WTC11 (cell line): ENCODE results near the gene SAP30BP. TPM values are rescaled to one million over a fixed set of nuclear protein-coding genes. Genes with fewer than 3 reads are reported as not detected.

Source experiments
- ATAC-seq: fragments of 200-7000 bp; cut with Tn5 transposase; 2 replicates; pipeline ENCODE4 v1.10.0; 2021; ENCODE audit warnings: mild to moderate bottlenecking, moderate library complexity
- CTCF ChIA-PET: fragments of 300-600 bp; sonication (Branson Sonifier 250); formaldehyde crosslinking; loops from one replicate; lab custom pipeline; 2021; ENCODE audit warnings: antibody characterized with exemption; lab: Charles Lee
- POLR2A ChIA-PET: fragments of 350-600 bp; sonication (Branson Sonifier 250); formaldehyde crosslinking; loops from one replicate; lab custom pipeline; 2021; ENCODE audit warnings: antibody characterized with exemption; lab: Charles Lee
- DNase-seq: peaks from one replicate; pipeline ENCODE4 v3.0.0; 2021; ENCODE audit warnings: low spot score
- H3K27ac Mint-ChIP-seq: 2 replicates; pipeline ENCODE4 v1.8.0; 2021; ENCODE audit warnings: mixed read lengths
- H3K27me3 Mint-ChIP-seq: 2 replicates; pipeline ENCODE4 v1.8.0; 2021; ENCODE audit warnings: low read depth, mild to moderate bottlenecking, moderate library complexity, mixed read lengths
- H3K36me3 Mint-ChIP-seq: 2 replicates; pipeline ENCODE4 v1.8.0; 2021; ENCODE audit warnings: mixed read lengths
- H3K4me1 Mint-ChIP-seq: 2 replicates; pipeline ENCODE4 v1.8.0; 2022; ENCODE audit warnings: mixed read lengths
- H3K4me3 Mint-ChIP-seq: 2 replicates; pipeline ENCODE4 v1.8.0; 2021; ENCODE audit warnings: mild to moderate bottlenecking, moderate library complexity, mixed read lengths
- H3K9me3 Mint-ChIP-seq: 2 replicates; pipeline ENCODE4 v1.8.0; 2021; ENCODE audit warnings: mixed read lengths
- ATF2 ChIP-seq: sonication (generic); formaldehyde crosslinking; IDR thresholded peaks from 2 replicates; pipeline ENCODE4 v1.8.1; 2022; ENCODE audit warnings: low read depth, missing genetic modification reagents, borderline replicate concordance
- E2F1 ChIP-seq: sonication (generic); formaldehyde crosslinking; IDR thresholded peaks from 2 replicates; pipeline ENCODE4 v1.8.0; 2022; ENCODE audit warnings: mild to moderate bottlenecking, missing genetic modification reagents
- ESRRA ChIP-seq: sonication (generic); formaldehyde crosslinking; IDR thresholded peaks from 2 replicates; pipeline ENCODE4 v1.8.1; 2022; ENCODE audit warnings: mild to moderate bottlenecking, missing genetic modification reagents, borderline replicate concordance
- GTF2I ChIP-seq: fragments of 250-450 bp; sonication (Bioruptor Pico); conservative IDR thresholded peaks from 2 replicates; pipeline ENCODE4 v1.4.0; 2021; ENCODE audit warnings: mild to moderate bottlenecking
- HMGXB4 ChIP-seq: sonication (generic); formaldehyde crosslinking; IDR thresholded peaks from 2 replicates; pipeline ENCODE4 v1.8.1; 2023; ENCODE audit warnings: mild to moderate bottlenecking, moderate library complexity, missing genetic modification reagents
- IRF2 ChIP-seq: sonication (generic); formaldehyde crosslinking; IDR thresholded peaks from 2 replicates; pipeline ENCODE4 v1.8.0; 2022; ENCODE audit warnings: low read depth, missing genetic modification reagents, borderline replicate concordance
- NFATC4 ChIP-seq: fragments of 250-450 bp; sonication (Bioruptor Pico); IDR thresholded peaks from 2 replicates; pipeline ENCODE4 v1.9.0; 2021; ENCODE audit warnings: mild to moderate bottlenecking
- TP53 ChIP-seq: sonication (generic); formaldehyde crosslinking; IDR thresholded peaks from 2 replicates; pipeline ENCODE4 v1.8.1; 2023; ENCODE audit warnings: mild to moderate bottlenecking, missing genetic modification reagents
- USF2 ChIP-seq: sonication (generic); formaldehyde crosslinking; IDR thresholded peaks from 2 replicates; pipeline ENCODE4 v1.8.1; 2023; ENCODE audit warnings: mild to moderate bottlenecking, missing genetic modification reagents, moderate library complexity
- ZBTB21 ChIP-seq: sonication (generic); formaldehyde crosslinking; IDR thresholded peaks from 2 replicates; pipeline ENCODE4 v1.8.1; 2023; ENCODE audit warnings: mild to moderate bottlenecking, missing genetic modification reagents, borderline replicate concordance
- ZNF317 ChIP-seq: sonication (generic); formaldehyde crosslinking; IDR thresholded peaks from 2 replicates; pipeline ENCODE4 v1.8.1; 2023; ENCODE audit warnings: low read depth, mild to moderate bottlenecking, moderate library complexity, missing genetic modification reagents, borderline replicate concordance
- total RNA-seq: library from RNA; stranded (reverse); gene quantifications from 3 replicates; pipeline ENCODE4 v1.2.3, GENCODE V29; 2021
- TF ChIP-seq, protein P1 (sequence below): sonication (generic); formaldehyde crosslinking; IDR thresholded peaks from 2 replicates; pipeline ENCODE4 v1.8.1; 2023; ENCODE audit warnings: mild to moderate bottlenecking, missing genetic modification reagents, borderline replicate concordance

The SAP30BP gene
- total RNA-seq, 1 experiment from 2014 or later, result 86.8 TPM

DNA sequence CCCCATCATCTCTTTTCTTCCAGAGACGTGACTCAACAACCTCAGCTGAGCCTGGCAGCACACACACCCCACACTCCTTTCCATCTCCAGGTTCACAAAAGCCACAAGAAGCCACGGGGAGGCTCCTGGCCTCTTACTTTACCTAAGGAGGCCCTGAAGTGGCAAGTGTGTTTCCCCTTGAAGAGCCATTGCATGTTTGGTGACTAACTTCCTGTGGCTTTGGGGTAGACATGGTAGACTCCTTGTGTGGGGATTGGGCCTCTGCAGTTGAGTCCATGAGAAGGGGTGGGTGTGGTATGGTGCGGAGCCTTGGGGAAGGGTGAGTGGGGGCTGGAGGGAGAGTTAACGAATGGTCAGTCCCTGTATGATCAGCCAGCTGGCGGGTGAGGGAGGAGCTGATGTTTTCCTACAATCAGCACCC, 24.2 kb downstream of the SAP30BP start:
- no peaks in the 10 kb centered on the region for H3K9me3 Mint-ChIP-seq
- ChIA-PET POLR2A (no interaction called here), CTCF (interaction anchor here (2.1 to 5.5 kb wide), 3 partner anchors 19 to 58 kb away, joined by 4 to 28 read pairs (median 25); partner anchors contain the start of gene SMIM5)
- ATAC-seq, result no peak
- H3K4me1 Mint-ChIP-seq, result peaks cover 16% of the 10 kb centered on the region
- no peak for DNase-seq
- no peak overlapping the region for H3K4me3 Mint-ChIP-seq
- peaks cover 9% of the 10 kb centered on the region; the same call in 1 of the 2 replicates for H3K36me3 Mint-ChIP-seq
- TF ChIP-seq ATF2 (CRISPR knock-in tag) (no peak), ZBTB21 (CRISPR knock-in tag) (no peak), ESRRA (no peak), TP53 (no peak), IRF2 (CRISPR knock-in tag) (no peak), ZNF317 (CRISPR knock-in tag) (no peak), HMGXB4 (CRISPR knock-in tag) (no peak), USF2 (CRISPR knock-in tag) (no peak), E2F1 (no peak), GTF2I (CRISPR knock-in tag) (no peak)
- TF ChIP-seq, protein P1, sequence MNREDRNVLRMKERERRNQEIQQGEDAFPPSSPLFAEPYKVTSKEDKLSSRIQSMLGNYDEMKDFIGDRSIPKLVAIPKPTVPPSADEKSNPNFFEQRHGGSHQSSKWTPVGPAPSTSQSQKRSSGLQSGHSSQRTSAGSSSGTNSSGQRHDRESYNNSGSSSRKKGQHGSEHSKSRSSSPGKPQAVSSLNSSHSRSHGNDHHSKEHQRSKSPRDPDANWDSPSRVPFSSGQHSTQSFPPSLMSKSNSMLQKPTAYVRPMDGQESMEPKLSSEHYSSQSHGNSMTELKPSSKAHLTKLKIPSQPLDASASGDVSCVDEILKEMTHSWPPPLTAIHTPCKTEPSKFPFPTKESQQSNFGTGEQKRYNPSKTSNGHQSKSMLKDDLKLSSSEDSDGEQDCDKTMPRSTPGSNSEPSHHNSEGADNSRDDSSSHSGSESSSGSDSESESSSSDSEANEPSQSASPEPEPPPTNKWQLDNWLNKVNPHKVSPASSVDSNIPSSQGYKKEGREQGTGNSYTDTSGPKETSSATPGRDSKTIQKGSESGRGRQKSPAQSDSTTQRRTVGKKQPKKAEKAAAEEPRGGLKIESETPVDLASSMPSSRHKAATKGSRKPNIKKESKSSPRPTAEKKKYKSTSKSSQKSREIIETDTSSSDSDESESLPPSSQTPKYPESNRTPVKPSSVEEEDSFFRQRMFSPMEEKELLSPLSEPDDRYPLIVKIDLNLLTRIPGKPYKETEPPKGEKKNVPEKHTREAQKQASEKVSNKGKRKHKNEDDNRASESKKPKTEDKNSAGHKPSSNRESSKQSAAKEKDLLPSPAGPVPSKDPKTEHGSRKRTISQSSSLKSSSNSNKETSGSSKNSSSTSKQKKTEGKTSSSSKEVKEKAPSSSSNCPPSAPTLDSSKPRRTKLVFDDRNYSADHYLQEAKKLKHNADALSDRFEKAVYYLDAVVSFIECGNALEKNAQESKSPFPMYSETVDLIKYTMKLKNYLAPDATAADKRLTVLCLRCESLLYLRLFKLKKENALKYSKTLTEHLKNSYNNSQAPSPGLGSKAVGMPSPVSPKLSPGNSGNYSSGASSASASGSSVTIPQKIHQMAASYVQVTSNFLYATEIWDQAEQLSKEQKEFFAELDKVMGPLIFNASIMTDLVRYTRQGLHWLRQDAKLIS (CRISPR knock-in tag), result no peak
- TF ChIP-seq, all 79 proteins: peak for 0
- H3K27me3 Mint-ChIP-seq, result no peaks in the 10 kb centered on the region
- H3K27ac Mint-ChIP-seq, result 0 out of 2 replicates have a peak overlapping the region, but pooled peaks have one; percentile 53

DNA sequence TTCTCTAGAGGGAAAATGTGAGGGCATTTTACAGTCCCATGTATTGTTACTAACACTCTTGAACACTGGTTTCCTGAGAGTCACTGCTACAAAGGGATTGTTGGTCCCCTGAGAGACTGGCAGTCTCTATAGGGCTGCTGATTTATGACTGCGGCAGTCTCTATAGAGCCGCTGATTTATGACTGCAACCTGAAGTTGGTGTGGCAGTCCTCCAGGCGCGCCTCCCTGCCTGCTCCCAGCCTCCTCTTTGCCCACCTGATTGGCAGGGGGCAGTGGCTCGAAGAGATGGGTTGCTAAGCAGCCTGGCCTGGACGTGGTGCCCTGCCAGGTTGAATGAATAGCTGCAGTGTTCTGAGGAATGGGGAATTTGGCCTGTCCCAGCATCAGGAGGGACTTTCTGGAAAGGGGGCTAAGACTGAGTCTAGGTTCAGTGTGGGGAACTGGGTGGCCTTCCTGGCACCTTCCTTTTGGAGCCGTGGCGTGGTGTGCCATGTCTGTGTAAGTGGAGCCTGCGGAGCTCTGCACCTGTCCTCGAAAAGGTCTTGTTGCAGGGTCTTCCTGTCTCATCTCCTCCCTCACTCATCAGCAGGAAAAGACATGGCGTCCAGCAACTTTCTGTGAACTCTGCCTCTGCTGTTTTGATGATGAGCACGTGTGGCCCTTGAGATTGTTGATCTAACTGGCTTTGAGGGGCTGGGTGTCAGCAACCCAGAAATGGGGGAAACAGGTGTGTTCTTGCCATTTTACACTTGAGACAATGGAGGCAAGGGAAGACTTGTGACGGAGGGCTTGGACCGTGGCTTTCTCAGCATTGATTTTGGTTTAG, 24.9 kb downstream of the SAP30BP start:
- CTCF ChIA-PET, result interaction anchor here (0.8 to 5.5 kb wide), 9 partner anchors 12 to 91 kb away, joined by 3 to 28 read pairs (median 10); partner anchors contain the start of genes ITGB4, RECQL5, SAP30BP and SMIM5
- peaks cover 16% of the 10 kb centered on the region for H3K4me1 Mint-ChIP-seq
- TF ChIP-seq NFATC4 (CRISPR knock-in tag), result no peak
- TF ChIP-seq, all 79 proteins: peak for 0
- ATAC-seq, result no peak
- POLR2A ChIA-PET, result no interaction called here
- Mint-ChIP-seq H3K27ac (peak overlapping the region; percentile 53; the same call in 1 of the 2 replicates), H3K9me3 (no peaks in the 10 kb centered on the region), H3K27me3 (no peaks in the 10 kb centered on the region), H3K36me3 (peaks cover 9% of the 10 kb centered on the region; the same call in 1 of the 2 replicates), H3K4me3 (no peak overlapping the region)
- no peak for DNase-seq
